ENCODE measurements around the gene RUFY4.

The RUFY4 gene

GRCh38 chr2:218130377-218130776, 61.3 kb downstream of the RUFY4 start:
- Histone ChIP-seq H3K9me3 (ENCODE audit: control insufficient read depth, insufficient read depth, low read depth, low read length) (no peaks in the 10 kb centered on the region), H3K4me1 (ENCODE audit: control insufficient read depth, insufficient read depth, low read length) (peaks cover 4% of the 10 kb centered on the region), H3K36me3 (ENCODE audit: control insufficient read depth, insufficient read depth, low read length) (no peaks in the 10 kb centered on the region), H3K4me3 (ENCODE audit: low read depth, low read length) (no peak overlapping the region), H3K27me3 (ENCODE audit: control insufficient read depth, insufficient read depth, low read length) (no peaks in the 10 kb centered on the region), H3K9ac (ENCODE audit: low read length) (no peak overlapping the region), H3K27ac (ENCODE audit: low read depth, low read length) (no peak overlapping the region)

GRCh38 chr2:218130822-218131221, 61.8 kb downstream of the RUFY4 start:
- no peaks in the 10 kb centered on the region for H3K9me3 ChIP-seq (ENCODE audit: control insufficient read depth, insufficient read depth, low read depth, low read length)
- H3K27ac ChIP-seq (ENCODE audit: low read depth, low read length) = no peak overlapping the region
- no peaks in the 10 kb centered on the region for H3K36me3 ChIP-seq (ENCODE audit: control insufficient read depth, insufficient read depth, low read length)
- no peak overlapping the region for H3K9ac ChIP-seq (ENCODE audit: low read length)
- H3K27me3 ChIP-seq (ENCODE audit: control insufficient read depth, insufficient read depth, low read length) = no peaks in the 10 kb centered on the region
- H3K4me3 ChIP-seq (ENCODE audit: low read depth, low read length) = no peak overlapping the region
- H3K4me1 ChIP-seq (ENCODE audit: control insufficient read depth, insufficient read depth, low read length) = peaks cover 1% of the 10 kb centered on the region

GRCh38 chr2:218137514-218137913, 68.5 kb downstream of the RUFY4 start:
- Histone ChIP-seq H3K27ac (ENCODE audit: low read depth, low read length) (no peak overlapping the region), H3K4me1 (ENCODE audit: control insufficient read depth, insufficient read depth, low read length) (no peaks in the 10 kb centered on the region), H3K9ac (ENCODE audit: low read length) (no peak overlapping the region), H3K27me3 (ENCODE audit: control insufficient read depth, insufficient read depth, low read length) (peaks cover 4% of the 10 kb centered on the region; the same call in 1 of the 2 replicates), H3K36me3 (ENCODE audit: control insufficient read depth, insufficient read depth, low read length) (no peaks in the 10 kb centered on the region), H3K4me3 (ENCODE audit: low read depth, low read length) (no peak overlapping the region), H3K9me3 (ENCODE audit: control insufficient read depth, insufficient read depth, low read depth, low read length) (no peaks in the 10 kb centered on the region)

- Histone ChIP-seq H3K36me3 (ENCODE audit: control insufficient read depth, insufficient read depth, low read length) (no peaks in the 10 kb centered on the region), H3K4me3 (ENCODE audit: low read depth, low read length) (no peak overlapping the region), H3K4me1 (ENCODE audit: control insufficient read depth, insufficient read depth, low read length) (no peaks in the 10 kb centered on the region), H3K27me3 (ENCODE audit: control insufficient read depth, insufficient read depth, low read length) (peaks cover 4% of the 10 kb centered on the region; the same call in 1 of the 2 replicates), H3K9ac (ENCODE audit: low read length) (no peak overlapping the region), H3K9me3 (ENCODE audit: control insufficient read depth, insufficient read depth, low read depth, low read length) (no peaks in the 10 kb centered on the region), H3K27ac (ENCODE audit: low read depth, low read length) (no peak overlapping the region)
These were observed 69.0 kb downstream of the RUFY4 start for GRCh38 chr2:218138047-218138446.
